Measurements from ENCODE around the gene SLC35F3.

Gene SLC35F3

GRCh38 chr1:234373064-234373958 is 468.8 kb downstream of the SLC35F3 start, which contains the start of gene COA6:
TSS of gene COA6 (plus strand) at chr1:234373456. CDS start at chr1:234373467, 11 bp downstream.
- TF ChIP-seq TAF1 (IDR thresholded peaks at IDR 0.05; ENCODE audit: borderline replicate concordance, low read depth, low read length) = peak; percentile 66
- peak; percentile 90 for TF ChIP-seq POLR2A (IDR thresholded peaks at IDR 0.05; ENCODE audit: low read depth, low read length)
- TF ChIP-seq POLR2AphosphoS5 (IDR thresholded peaks at IDR 0.05; ENCODE audit: low read depth, low read length) = peak; percentile 90
- DNase-seq (ENCODE audit: insufficient read length) = peak; percentile 67
- peak; percentile 85 for FAIRE-seq

- FAIRE-seq = no peak
- no peak for DNase-seq (ENCODE audit: insufficient read length)
- TF ChIP-seq TAF1 (IDR thresholded peaks at IDR 0.05; ENCODE audit: borderline replicate concordance, low read depth, low read length) = no peak
- TF ChIP-seq POLR2A (IDR thresholded peaks at IDR 0.05; ENCODE audit: low read depth, low read length) = no peak
- no peak for TF ChIP-seq POLR2AphosphoS5 (IDR thresholded peaks at IDR 0.05; ENCODE audit: low read depth, low read length)
Observed at GRCh38 chr1:234373959-234374254, 469.4 kb downstream of the SLC35F3 start.
